GM21576 (cell line): ENCODE data around the gene TBX15.

Source experiments
- ATAC-seq: cut with Tn5 transposase; IDR thresholded peaks from one replicate; pipeline ENCODE4 v1.9.1; 2021; ENCODE audit warnings: mild to moderate bottlenecking, moderate library complexity; ENCODE audit not compliant: unreplicated experiment

Gene TBX15

GRCh38 chr1:119002028-119002686 lies 14.0 kb upstream of the TBX15 start:
- ATAC-seq: no peak

- no peak for ATAC-seq
Measured at GRCh38 chr1:119001181-119002027, 13.3 kb upstream of the TBX15 start.

- no peak for ATAC-seq
Measured at GRCh38 chr1:119000371-119001180, 12.4 kb upstream of the TBX15 start.

- ATAC-seq: no peak
Measured at GRCh38 chr1:118999348-119000071, 11.4 kb upstream of the TBX15 start.

GRCh38 chr1:118998171-118998570 lies 10.0 kb upstream of the TBX15 start:
- no peak for ATAC-seq

- no peak for ATAC-seq
Measured at GRCh38 chr1:118997225-118997624, 9.1 kb upstream of the TBX15 start.

GRCh38 chr1:118995312-118996016 lies 7.3 kb upstream of the TBX15 start:
- no peak for ATAC-seq

- ATAC-seq: no peak
Measured at GRCh38 chr1:118993700-118994026, 5.5 kb upstream of the TBX15 start.

GRCh38 chr1:118992868-118993699 lies 4.9 kb upstream of the TBX15 start:
- ATAC-seq: no peak

GRCh38 chr1:118992237-118992825 lies 4.2 kb upstream of the TBX15 start:
- ATAC-seq: no peak

- no peak for ATAC-seq
Measured at GRCh38 chr1:118991448-118991847, 3.3 kb upstream of the TBX15 start.

GRCh38 chr1:118990513-118991152 lies 2.5 kb upstream of the TBX15 start:
- no peak for ATAC-seq

- no peak for ATAC-seq
Measured at GRCh38 chr1:118989878-118990378, 1.8 kb upstream of the TBX15 start.

- no peak for ATAC-seq
Measured at GRCh38 chr1:118989006-118989815, 1.1 kb upstream of the TBX15 start.

- ATAC-seq: no peak
Measured at GRCh38 chr1:118987468-118988185, 516 bp downstream of the TBX15 start.

GRCh38 chr1:118986555-118987467 lies 1.3 kb downstream of the TBX15 start:
- ATAC-seq: no peak
